IMR-90 (cell line): Measurements from ENCODE around the gene NFATC1. TPM values are rescaled to one million over a fixed set of nuclear protein-coding genes. Genes with fewer than 3 reads are reported as not detected.

Experiments used
- ATAC-seq: fragments of 200-7000 bp; cut with Tn5 transposase; 2 replicates; pipeline ENCODE4 v1.9.1; 2020; ENCODE audit warnings: low read depth, mild to moderate bottlenecking, moderate library complexity
- BruUV-seq: library from RNA; stranded (reverse); fragments of 400-500 nt; replicated peaks from 2 replicates; lab custom pipeline; 2021; lab: Mats Ljungman, UMichigan
- CTCF ChIA-PET: fragments of 300-600 bp; formaldehyde crosslinking; extraction: SDS; loops from one replicate; lab custom pipeline; 2021; ENCODE audit warnings: antibody characterized with exemption; lab: Yijun Ruan, JAX
- POLR2A ChIA-PET: fragments of 300-600 bp; sonication (Branson Sonifier 250); formaldehyde crosslinking; loops from one replicate; lab custom pipeline; 2022; ENCODE audit warnings: antibody characterized with exemption; ENCODE audit not compliant: unreplicated experiment; lab: Charles Lee
- DNase-seq: peaks from one replicate; pipeline ENCODE4 v3.0.0; 2013
- H2AFZ ChIP-seq: replicated peaks from 2 replicates; pipeline ENCODE3; 2013; ENCODE audit warnings: low read length, mild to moderate bottlenecking; ENCODE audit not compliant: poor library complexity
- H2AK5ac ChIP-seq: 2 replicates; pipeline ENCODE4 v1.6.1; 2013; ENCODE audit warnings: low read depth, low read length, inconsistent platforms
- H2AK9ac ChIP-seq: replicated peaks from 2 replicates; pipeline ENCODE3; 2013; ENCODE audit warnings: mild to moderate bottlenecking, low read depth, low read length, moderate library complexity; ENCODE audit not compliant: poor library complexity
- H2BK120ac ChIP-seq: 2 replicates; pipeline ENCODE4 v1.6.1; 2013; ENCODE audit warnings: low read depth, low read length, inconsistent platforms
- H2BK15ac ChIP-seq: 3 replicates; pipeline ENCODE4 v1.6.1; 2013; ENCODE audit warnings: low read depth, low read length, inconsistent platforms
- H2BK20ac ChIP-seq: 2 replicates; pipeline ENCODE4 v1.6.1; 2013; ENCODE audit warnings: low read depth, mild to moderate bottlenecking, inconsistent platforms, low read length, moderate library complexity
- H2BK5ac ChIP-seq: 2 replicates; pipeline ENCODE4 v1.6.1; 2013; ENCODE audit warnings: mild to moderate bottlenecking, low read depth, low read length, inconsistent platforms; ENCODE audit not compliant: poor library complexity, severe bottlenecking
- H3K14ac ChIP-seq: replicated peaks from 2 replicates; pipeline ENCODE4 v1.6.1; 2013; ENCODE audit warnings: low read depth, low read length, inconsistent platforms
- H3K18ac ChIP-seq: 2 replicates; pipeline ENCODE4 v1.6.1; 2013; ENCODE audit warnings: low read depth, low read length, control low read depth
- H3K23ac ChIP-seq: 2 replicates; pipeline ENCODE4 v1.6.1; 2013; ENCODE audit warnings: low read depth, low read length, inconsistent platforms
- H3K27ac ChIP-seq: 2 replicates; pipeline ENCODE4 v1.5.1; 2013; ENCODE audit warnings: mild to moderate bottlenecking, control low read depth, low read length; ENCODE audit not compliant: insufficient read depth
- H3K27me3 ChIP-seq: 2 replicates; pipeline ENCODE4 v1.6.1; 2013; ENCODE audit warnings: low read length; ENCODE audit not compliant: control insufficient read depth, insufficient read depth
- H3K36me3 ChIP-seq: 2 replicates; pipeline ENCODE4 v1.6.1; 2013; ENCODE audit warnings: low read length, mixed read lengths; ENCODE audit not compliant: control insufficient read depth, insufficient read depth
- H3K4ac ChIP-seq: 2 replicates; pipeline ENCODE4 v1.6.1; 2013; ENCODE audit warnings: low read depth, low read length, inconsistent platforms
- H3K4me1 ChIP-seq: 2 replicates; pipeline ENCODE4 v1.6.1; 2013; ENCODE audit warnings: low read length, mixed read lengths; ENCODE audit not compliant: control insufficient read depth, insufficient read depth
- H3K4me2 ChIP-seq: 2 replicates; pipeline ENCODE4 v1.6.1; 2013; ENCODE audit warnings: low read depth, mild to moderate bottlenecking, control low read depth, low read length, moderate library complexity
- H3K4me3 ChIP-seq: 2 replicates; pipeline ENCODE4 v1.5.1; 2013; ENCODE audit warnings: low read depth, mild to moderate bottlenecking, control low read depth, low read length, moderate library complexity; ENCODE audit not compliant: insufficient read depth
- H3K56ac ChIP-seq: 2 replicates; pipeline ENCODE4 v1.6.1; 2013; ENCODE audit warnings: low read length, inconsistent platforms; ENCODE audit not compliant: insufficient read depth; ENCODE audit errors: extremely low read depth
- H3K79me1 ChIP-seq, 2 experiments: 2 replicates each; pipeline ENCODE4 v1.6.1; 2013; ENCODE audit warnings: low read length in 2 of 2, inconsistent platforms in 1 of 2, low read depth in 1 of 2
- H3K9ac ChIP-seq: 2 replicates; pipeline ENCODE4 v1.6.1; 2013; ENCODE audit warnings: low read depth, low read length, control low read depth
- H3K9me1 ChIP-seq: 2 replicates; pipeline ENCODE4 v1.6.1; 2013; ENCODE audit warnings: low read length, inconsistent platforms; ENCODE audit not compliant: insufficient read depth
- H3K9me3 ChIP-seq: 2 replicates; pipeline ENCODE4 v1.6.1; 2013; ENCODE audit warnings: low read length; ENCODE audit not compliant: control insufficient read depth, insufficient read depth
- H4K20me1 ChIP-seq: 2 replicates; pipeline ENCODE4 v1.6.1; 2013; ENCODE audit warnings: low read length, inconsistent platforms; ENCODE audit not compliant: insufficient read depth
- H4K5ac ChIP-seq: 2 replicates; pipeline ENCODE4 v1.6.1; 2013; ENCODE audit warnings: mild to moderate bottlenecking, low read depth, low read length, control low read depth
- H4K8ac ChIP-seq, 2 experiments: 2 replicates each; pipeline ENCODE4 v1.6.1; 2013; ENCODE audit warnings: low read depth in 2 of 2, low read length in 2 of 2, control low read depth in 1 of 2, inconsistent platforms in 1 of 2
- H4K91ac ChIP-seq: 2 replicates; pipeline ENCODE4 v1.6.1; 2013; ENCODE audit warnings: low read depth, low read length, inconsistent platforms; ENCODE audit not compliant: insufficient read depth
- CHD1 ChIP-seq: IDR thresholded peaks from 2 replicates; pipeline ENCODE4 v1.6.1; 2012; ENCODE audit warnings: low read depth, low read length, improper control_type of control experiment
- CTCF ChIP-seq: conservative IDR thresholded peaks from 2 replicates; pipeline ENCODE4 v1.5.1; 2012; ENCODE audit warnings: mild to moderate bottlenecking, low read depth, low read length, improper control_type of control experiment
- ELK1 ChIP-seq: fragments of 150-350 bp; IDR thresholded peaks from 2 replicates; pipeline ENCODE4 v1.6.1; 2016; ENCODE audit warnings: low read depth, mild to moderate bottlenecking, low read length, moderate library complexity, borderline replicate concordance
- MAZ ChIP-seq: IDR thresholded peaks from 2 replicates; pipeline ENCODE4 v1.6.1; 2012; ENCODE audit warnings: low read depth, mild to moderate bottlenecking, low read length, improper control_type of control experiment, moderate library complexity, borderline replicate concordance
- MXI1 ChIP-seq: IDR thresholded peaks from 2 replicates; pipeline ENCODE4 v1.6.1; 2012; ENCODE audit warnings: low read depth, mild to moderate bottlenecking, low read length, moderate library complexity, borderline replicate concordance
- NFE2L2 ChIP-seq: fragments of 150-350 bp; IDR thresholded peaks from 2 replicates; pipeline ENCODE4 v1.6.1; 2016; ENCODE audit warnings: low read depth, mild to moderate bottlenecking, low read length
- RAD21 ChIP-seq: IDR thresholded peaks from 2 replicates; pipeline ENCODE4 v1.6.1; 2012; ENCODE audit warnings: low read length, improper control_type of control experiment
- RCOR1 ChIP-seq: IDR thresholded peaks from 2 replicates; pipeline ENCODE4 v1.6.1; 2012; ENCODE audit warnings: mild to moderate bottlenecking, low read length, improper control_type of control experiment; ENCODE audit not compliant: insufficient replicate concordance
- RFX5 ChIP-seq: IDR thresholded peaks from 2 replicates; pipeline ENCODE4 v1.8.0; 2012; ENCODE audit warnings: low read depth, mild to moderate bottlenecking, low read length, moderate library complexity
- USF2 ChIP-seq: fragments of 150-350 bp; IDR thresholded peaks from 2 replicates; pipeline ENCODE4 v1.6.1; 2017; ENCODE audit warnings: mild to moderate bottlenecking, antibody characterized with exemption, low read length, low read depth
- WGBS, 2 experiments: methylation state at CpG; one replicate each; pipeline versions ENCODE4 v1.1.5 to v1.1.7; 2013; ENCODE audit warnings: missing lambda C conversion rate in 2 of 2; ENCODE audit not compliant: insufficient read length in 1 of 2; ENCODE audit errors: extremely low coverage in 2 of 2; 5-methylcytosine and 5-hydroxymethylcytosine counted together
- dilution Hi-C: fragments of 300-500 bp; cut with HindIII; formaldehyde crosslinking; loops from one replicate; pipeline ENCODE4 v1.14.3; 2018; ENCODE audit warnings: low sequenced_read_pairs; ENCODE audit not compliant: unreplicated experiment
- in situ Hi-C: fragments of 300-500 bp; cut with MboI; formaldehyde crosslinking; loops from 3 replicates; pipeline ENCODE4 v1.14.3; 2019; ENCODE audit warnings: low sequenced_read_pairs, inconsistent platforms, mixed read lengths
- intact Hi-C: fragments of 100-400 bp; cut with micrococcal nuclease; formaldehyde crosslinking; loops from 2 replicates; pipeline ENCODE4 v1.10.0; 2022
- polyA plus RNA-seq, 3 experiments: library from polyadenylated mRNA; depleted of rRNA; stranded (reverse); fragments of >200 nt; gene quantifications; 2 replicates each; pipeline ENCODE4 v1.2.3, GENCODE V29; 2012; ENCODE audit warnings: low replicate concordance in 1 of 3
- total RNA-seq: library from RNA; depleted of rRNA; stranded (reverse); fragments of >200 nt; gene quantifications from 2 replicates; pipeline ENCODE4 v1.2.3, GENCODE V29; 2012

Gene NFATC1
- total and polyA plus RNA-seq, 2 of the 4 experiments (the other 2 are of a cell fraction), result 0.36 to 1.8 TPM

GRCh38 chr18:79519751-79520477 is 124.2 kb downstream of the NFATC1 start (continued):
- TF ChIP-seq MXI1, result no peak

- Histone ChIP-seq H3K9me3 (no peaks in the 10 kb centered on the region), H4K8ac (no peak overlapping the region), H2AK9ac (no peak overlapping the region), H3K36me3 (no peaks in the 10 kb centered on the region), H3K79me1 (no peaks in the 10 kb centered on the region), H2BK120ac (no peak overlapping the region), H3K27ac (no peak overlapping the region), H2AK5ac (no peak overlapping the region; the same call in 1 of the 2 replicates), H3K18ac (no peak overlapping the region), H3K4me2 (peak overlapping the region; percentile 70), H3K9me1 (no peaks in the 10 kb centered on the region), H4K5ac (no peak overlapping the region), H2BK5ac (no peak overlapping the region), H3K4me1 (no peaks in the 10 kb centered on the region; the same call in 1 of the 2 replicates), H2AFZ (peak overlapping the region; percentile 69), H2BK20ac (no peak overlapping the region), H3K4me3 (no peak overlapping the region), H3K27me3 (peaks cover 7% of the 10 kb centered on the region), H2BK15ac (no peak overlapping the region), H3K9ac (no peak overlapping the region), H4K20me1 (no peaks in the 10 kb centered on the region), H3K4ac (no peak overlapping the region), H3K23ac (no peak overlapping the region), H3K14ac (no peak overlapping the region), H3K56ac (no peak overlapping the region), H4K91ac (no peak overlapping the region)
- ChIA-PET CTCF (interaction anchor here (0.6 to 0.9 kb wide), 2 partner anchors 8 to 142 kb away, joined by 3 read pairs; no protein-coding TSS in a partner anchor), POLR2A (no interaction called here)
- dilution Hi-C loops, result no loop called here
- WGBS, 2 experiments, result no CpG with 5 or more reads among the region's 9 CpGs
- BruUV-seq, result no TSS peak
- in situ Hi-C loops, result no loop called here
- DNase-seq, result no peak
- intact Hi-C loops, result no loop called here
- ATAC-seq, result no peak
- TF ChIP-seq RAD21 (no peak), NFE2L2 (no peak), USF2 (no peak), ELK1 (no peak), CTCF (no peak), CHD1 (no peak), RFX5 (no peak), RCOR1 (no peak), MAZ (no peak)
Measured at GRCh38 chr18:79520478-79521390, 125.0 kb downstream of the NFATC1 start.
